IMR-90 (cell line): Measurements from ENCODE around the gene KIF3A. TPM values are rescaled to one million over a fixed set of nuclear protein-coding genes. Genes with fewer than 3 reads are reported as not detected.

ENCODE experiments used
- ATAC-seq: fragments of 200-7000 bp; cut with Tn5 transposase; 2 replicates; pipeline ENCODE4 v1.9.1; 2020; ENCODE audit warnings: low read depth, mild to moderate bottlenecking, moderate library complexity
- BruUV-seq: library from RNA; stranded (reverse); fragments of 400-500 nt; replicated peaks from 2 replicates; lab custom pipeline; 2021; lab: Mats Ljungman, UMichigan
- CTCF ChIA-PET: fragments of 300-600 bp; formaldehyde crosslinking; extraction: SDS; loops from one replicate; lab custom pipeline; 2021; ENCODE audit warnings: antibody characterized with exemption; lab: Yijun Ruan, JAX
- POLR2A ChIA-PET: fragments of 300-600 bp; sonication (Branson Sonifier 250); formaldehyde crosslinking; loops from one replicate; lab custom pipeline; 2022; ENCODE audit warnings: antibody characterized with exemption; ENCODE audit not compliant: unreplicated experiment; lab: Charles Lee
- DNase-seq: peaks from one replicate; pipeline ENCODE4 v3.0.0; 2013
- H2AFZ ChIP-seq: replicated peaks from 2 replicates; pipeline ENCODE3; 2013; ENCODE audit warnings: low read length, mild to moderate bottlenecking; ENCODE audit not compliant: poor library complexity
- H2AK5ac ChIP-seq: 2 replicates; pipeline ENCODE4 v1.6.1; 2013; ENCODE audit warnings: low read depth, low read length, inconsistent platforms
- H2AK9ac ChIP-seq: replicated peaks from 2 replicates; pipeline ENCODE3; 2013; ENCODE audit warnings: mild to moderate bottlenecking, low read depth, low read length, moderate library complexity; ENCODE audit not compliant: poor library complexity
- H2BK120ac ChIP-seq: 2 replicates; pipeline ENCODE4 v1.6.1; 2013; ENCODE audit warnings: low read depth, low read length, inconsistent platforms
- H2BK15ac ChIP-seq: 3 replicates; pipeline ENCODE4 v1.6.1; 2013; ENCODE audit warnings: low read depth, low read length, inconsistent platforms
- H2BK20ac ChIP-seq: 2 replicates; pipeline ENCODE4 v1.6.1; 2013; ENCODE audit warnings: low read depth, mild to moderate bottlenecking, inconsistent platforms, low read length, moderate library complexity
- H2BK5ac ChIP-seq: 2 replicates; pipeline ENCODE4 v1.6.1; 2013; ENCODE audit warnings: mild to moderate bottlenecking, low read depth, low read length, inconsistent platforms; ENCODE audit not compliant: poor library complexity, severe bottlenecking
- H3K14ac ChIP-seq: replicated peaks from 2 replicates; pipeline ENCODE4 v1.6.1; 2013; ENCODE audit warnings: low read depth, low read length, inconsistent platforms
- H3K18ac ChIP-seq: 2 replicates; pipeline ENCODE4 v1.6.1; 2013; ENCODE audit warnings: low read depth, low read length, control low read depth
- H3K23ac ChIP-seq: 2 replicates; pipeline ENCODE4 v1.6.1; 2013; ENCODE audit warnings: low read depth, low read length, inconsistent platforms
- H3K27ac ChIP-seq: 2 replicates; pipeline ENCODE4 v1.5.1; 2013; ENCODE audit warnings: mild to moderate bottlenecking, control low read depth, low read length; ENCODE audit not compliant: insufficient read depth
- H3K27me3 ChIP-seq: 2 replicates; pipeline ENCODE4 v1.6.1; 2013; ENCODE audit warnings: low read length; ENCODE audit not compliant: control insufficient read depth, insufficient read depth
- H3K36me3 ChIP-seq: 2 replicates; pipeline ENCODE4 v1.6.1; 2013; ENCODE audit warnings: low read length, mixed read lengths; ENCODE audit not compliant: control insufficient read depth, insufficient read depth
- H3K4ac ChIP-seq: 2 replicates; pipeline ENCODE4 v1.6.1; 2013; ENCODE audit warnings: low read depth, low read length, inconsistent platforms
- H3K4me1 ChIP-seq: 2 replicates; pipeline ENCODE4 v1.6.1; 2013; ENCODE audit warnings: low read length, mixed read lengths; ENCODE audit not compliant: control insufficient read depth, insufficient read depth
- H3K4me2 ChIP-seq: 2 replicates; pipeline ENCODE4 v1.6.1; 2013; ENCODE audit warnings: low read depth, mild to moderate bottlenecking, control low read depth, low read length, moderate library complexity
- H3K4me3 ChIP-seq: 2 replicates; pipeline ENCODE4 v1.5.1; 2013; ENCODE audit warnings: low read depth, mild to moderate bottlenecking, control low read depth, low read length, moderate library complexity; ENCODE audit not compliant: insufficient read depth
- H3K56ac ChIP-seq: 2 replicates; pipeline ENCODE4 v1.6.1; 2013; ENCODE audit warnings: low read length, inconsistent platforms; ENCODE audit not compliant: insufficient read depth; ENCODE audit errors: extremely low read depth
- H3K79me1 ChIP-seq, 2 experiments: 2 replicates each; pipeline ENCODE4 v1.6.1; 2013; ENCODE audit warnings: low read length in 2 of 2, inconsistent platforms in 1 of 2, low read depth in 1 of 2
- H3K9ac ChIP-seq: 2 replicates; pipeline ENCODE4 v1.6.1; 2013; ENCODE audit warnings: low read depth, low read length, control low read depth
- H3K9me1 ChIP-seq: 2 replicates; pipeline ENCODE4 v1.6.1; 2013; ENCODE audit warnings: low read length, inconsistent platforms; ENCODE audit not compliant: insufficient read depth
- H3K9me3 ChIP-seq: 2 replicates; pipeline ENCODE4 v1.6.1; 2013; ENCODE audit warnings: low read length; ENCODE audit not compliant: control insufficient read depth, insufficient read depth
- H4K20me1 ChIP-seq: 2 replicates; pipeline ENCODE4 v1.6.1; 2013; ENCODE audit warnings: low read length, inconsistent platforms; ENCODE audit not compliant: insufficient read depth
- H4K5ac ChIP-seq: 2 replicates; pipeline ENCODE4 v1.6.1; 2013; ENCODE audit warnings: mild to moderate bottlenecking, low read depth, low read length, control low read depth
- H4K8ac ChIP-seq, 2 experiments: 2 replicates each; pipeline ENCODE4 v1.6.1; 2013; ENCODE audit warnings: low read depth in 2 of 2, low read length in 2 of 2, control low read depth in 1 of 2, inconsistent platforms in 1 of 2
- H4K91ac ChIP-seq: 2 replicates; pipeline ENCODE4 v1.6.1; 2013; ENCODE audit warnings: low read depth, low read length, inconsistent platforms; ENCODE audit not compliant: insufficient read depth
- BHLHE40 ChIP-seq: fragments of 150-350 bp; IDR thresholded peaks from 2 replicates; pipeline ENCODE4 v1.6.1; 2016; ENCODE audit warnings: mild to moderate bottlenecking, low read depth, low read length
- FOS ChIP-seq: fragments of 150-350 bp; IDR thresholded peaks from 2 replicates; pipeline ENCODE4 v1.6.1; 2016; ENCODE audit warnings: low read depth, low read length
- MAFK ChIP-seq: IDR thresholded peaks from 2 replicates; pipeline ENCODE4 v1.6.1; 2012; ENCODE audit warnings: low read depth, low read length, improper control_type of control experiment
- MXI1 ChIP-seq: IDR thresholded peaks from 2 replicates; pipeline ENCODE4 v1.6.1; 2012; ENCODE audit warnings: low read depth, mild to moderate bottlenecking, low read length, moderate library complexity, borderline replicate concordance
- NFE2L2 ChIP-seq: fragments of 150-350 bp; IDR thresholded peaks from 2 replicates; pipeline ENCODE4 v1.6.1; 2016; ENCODE audit warnings: low read depth, mild to moderate bottlenecking, low read length
- POLR2A ChIP-seq: IDR thresholded peaks from 2 replicates; pipeline ENCODE4 v1.6.1; 2012; ENCODE audit warnings: mild to moderate bottlenecking, low read depth, low read length
- RAD21 ChIP-seq: IDR thresholded peaks from 2 replicates; pipeline ENCODE4 v1.6.1; 2012; ENCODE audit warnings: low read length, improper control_type of control experiment
- RCOR1 ChIP-seq: IDR thresholded peaks from 2 replicates; pipeline ENCODE4 v1.6.1; 2012; ENCODE audit warnings: mild to moderate bottlenecking, low read length, improper control_type of control experiment; ENCODE audit not compliant: insufficient replicate concordance
- RFX5 ChIP-seq: IDR thresholded peaks from 2 replicates; pipeline ENCODE4 v1.8.0; 2012; ENCODE audit warnings: low read depth, mild to moderate bottlenecking, low read length, moderate library complexity
- SMC3 ChIP-seq: fragments of 150-350 bp; IDR thresholded peaks from 2 replicates; pipeline ENCODE4 v1.6.1; 2016; ENCODE audit warnings: low read depth, mild to moderate bottlenecking, antibody characterized with exemption, low read length, moderate library complexity
- WGBS, 2 experiments: methylation state at CpG; one replicate each; pipeline versions ENCODE4 v1.1.5 to v1.1.7; 2013; ENCODE audit warnings: missing lambda C conversion rate in 2 of 2; ENCODE audit not compliant: insufficient read length in 1 of 2; ENCODE audit errors: extremely low coverage in 2 of 2; 5-methylcytosine and 5-hydroxymethylcytosine counted together
- dilution Hi-C: fragments of 300-500 bp; cut with HindIII; formaldehyde crosslinking; loops from one replicate; pipeline ENCODE4 v1.14.3; 2018; ENCODE audit warnings: low sequenced_read_pairs; ENCODE audit not compliant: unreplicated experiment
- in situ Hi-C: fragments of 300-500 bp; cut with MboI; formaldehyde crosslinking; loops from 3 replicates; pipeline ENCODE4 v1.14.3; 2019; ENCODE audit warnings: low sequenced_read_pairs, inconsistent platforms, mixed read lengths
- intact Hi-C: fragments of 100-400 bp; cut with micrococcal nuclease; formaldehyde crosslinking; loops from 2 replicates; pipeline ENCODE4 v1.10.0; 2022
- polyA plus RNA-seq, 3 experiments: library from polyadenylated mRNA; depleted of rRNA; stranded (reverse); fragments of >200 nt; gene quantifications; 2 replicates each; pipeline ENCODE4 v1.2.3, GENCODE V29; 2012; ENCODE audit warnings: low replicate concordance in 1 of 3
- total RNA-seq: library from RNA; depleted of rRNA; stranded (reverse); fragments of >200 nt; gene quantifications from 2 replicates; pipeline ENCODE4 v1.2.3, GENCODE V29; 2012
- TF ChIP-seq, protein P1 (sequence below): conservative IDR thresholded peaks from 2 replicates; pipeline ENCODE4 v1.5.1; 2012; ENCODE audit warnings: mild to moderate bottlenecking, low read depth, low read length, improper control_type of control experiment
- TF ChIP-seq, protein P2 (sequence below): fragments of 150-350 bp; IDR thresholded peaks from 2 replicates; pipeline ENCODE4 v1.6.1; 2016; ENCODE audit warnings: low read depth, mild to moderate bottlenecking, low read length, moderate library complexity, borderline replicate concordance
- TF ChIP-seq, protein P3 (sequence below): fragments of 150-350 bp; IDR thresholded peaks from 2 replicates; pipeline ENCODE4 v1.6.1; 2017; ENCODE audit warnings: mild to moderate bottlenecking, antibody characterized with exemption, low read length, low read depth

Gene KIF3A
- total and polyA plus RNA-seq, 2 of the 4 experiments (the other 2 are of a cell fraction) = 4.3 to 4.5 TPM

DNA sequence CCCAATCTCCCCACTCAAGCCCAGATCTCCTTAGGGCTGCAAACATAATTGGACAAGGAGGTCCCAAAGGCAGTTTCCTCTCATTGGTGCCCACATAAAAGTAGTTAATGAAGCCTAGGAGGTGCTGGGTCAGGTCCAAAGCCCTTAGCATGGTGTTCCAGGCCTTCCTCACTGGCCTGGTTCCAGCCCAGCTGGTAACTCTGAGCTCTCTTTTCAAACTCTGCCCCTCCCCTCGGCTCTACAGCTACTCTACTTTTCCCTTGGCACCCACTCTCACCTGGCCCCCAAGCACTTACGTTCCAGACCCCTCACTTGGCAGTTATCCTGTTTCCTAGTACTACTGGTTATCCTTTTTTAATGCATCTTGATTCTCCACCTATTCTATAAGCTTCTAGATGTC is 29.8 kb upstream of the KIF3A start:
- Histone ChIP-seq H3K4me2 (no peak overlapping the region; the same call in 1 of the 2 replicates), H2BK120ac (peak overlapping the region; percentile 76), H3K14ac (peak overlapping the region; percentile 76), H3K56ac (no peak overlapping the region), H3K27ac (no peak overlapping the region; the same call in 1 of the 2 replicates), H3K4me1 (peaks cover 21% of the 10 kb centered on the region), H3K18ac (no peak overlapping the region), H3K27me3 (no peaks in the 10 kb centered on the region), H3K9ac (no peak overlapping the region), H2BK15ac (0 out of 3 replicates have a peak overlapping the region, but pooled peaks have one; percentile 20), H4K91ac (peak overlapping the region; percentile 82; the same call in 1 of the 2 replicates), H4K5ac (no peak overlapping the region; the same call in 1 of the 2 replicates), H3K79me1 (peaks cover 29 to 69% of the 10 kb centered on the region in 2 experiments), H3K36me3 (peaks cover 26% of the 10 kb centered on the region), H2BK20ac (peak overlapping the region; percentile 32; the same call in 1 of the 2 replicates), H2AK9ac (no peak overlapping the region), H2BK5ac (no peak overlapping the region), H4K8ac (peak overlapping the region; percentile 23 to 48; a peak in 2 of 4 replicates), H3K23ac (no peak overlapping the region), H2AFZ (no peak overlapping the region), H2AK5ac (peak overlapping the region; percentile 28; the same call in 1 of the 2 replicates), H3K9me3 (no peaks in the 10 kb centered on the region), H3K9me1 (peaks cover 41% of the 10 kb centered on the region), H3K4ac (peak overlapping the region; percentile 90), H3K4me3 (no peak overlapping the region), H4K20me1 (peaks cover 41% of the 10 kb centered on the region)
- ATAC-seq (no peak), DNase-seq (no peak)
- TF ChIP-seq SMC3 (no peak), MXI1 (no peak), BHLHE40 (no peak), RFX5 (no peak), POLR2A (no peak), RCOR1 (no peak), NFE2L2 (no peak), RAD21 (no peak), MAFK (no peak), FOS (no peak)
- TF ChIP-seq, protein P1, sequence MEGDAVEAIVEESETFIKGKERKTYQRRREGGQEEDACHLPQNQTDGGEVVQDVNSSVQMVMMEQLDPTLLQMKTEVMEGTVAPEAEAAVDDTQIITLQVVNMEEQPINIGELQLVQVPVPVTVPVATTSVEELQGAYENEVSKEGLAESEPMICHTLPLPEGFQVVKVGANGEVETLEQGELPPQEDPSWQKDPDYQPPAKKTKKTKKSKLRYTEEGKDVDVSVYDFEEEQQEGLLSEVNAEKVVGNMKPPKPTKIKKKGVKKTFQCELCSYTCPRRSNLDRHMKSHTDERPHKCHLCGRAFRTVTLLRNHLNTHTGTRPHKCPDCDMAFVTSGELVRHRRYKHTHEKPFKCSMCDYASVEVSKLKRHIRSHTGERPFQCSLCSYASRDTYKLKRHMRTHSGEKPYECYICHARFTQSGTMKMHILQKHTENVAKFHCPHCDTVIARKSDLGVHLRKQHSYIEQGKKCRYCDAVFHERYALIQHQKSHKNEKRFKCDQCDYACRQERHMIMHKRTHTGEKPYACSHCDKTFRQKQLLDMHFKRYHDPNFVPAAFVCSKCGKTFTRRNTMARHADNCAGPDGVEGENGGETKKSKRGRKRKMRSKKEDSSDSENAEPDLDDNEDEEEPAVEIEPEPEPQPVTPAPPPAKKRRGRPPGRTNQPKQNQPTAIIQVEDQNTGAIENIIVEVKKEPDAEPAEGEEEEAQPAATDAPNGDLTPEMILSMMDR = no peak
- TF ChIP-seq, protein P2, sequence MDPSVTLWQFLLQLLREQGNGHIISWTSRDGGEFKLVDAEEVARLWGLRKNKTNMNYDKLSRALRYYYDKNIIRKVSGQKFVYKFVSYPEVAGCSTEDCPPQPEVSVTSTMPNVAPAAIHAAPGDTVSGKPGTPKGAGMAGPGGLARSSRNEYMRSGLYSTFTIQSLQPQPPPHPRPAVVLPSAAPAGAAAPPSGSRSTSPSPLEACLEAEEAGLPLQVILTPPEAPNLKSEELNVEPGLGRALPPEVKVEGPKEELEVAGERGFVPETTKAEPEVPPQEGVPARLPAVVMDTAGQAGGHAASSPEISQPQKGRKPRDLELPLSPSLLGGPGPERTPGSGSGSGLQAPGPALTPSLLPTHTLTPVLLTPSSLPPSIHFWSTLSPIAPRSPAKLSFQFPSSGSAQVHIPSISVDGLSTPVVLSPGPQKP = no peak
- TF ChIP-seq, protein P3, sequence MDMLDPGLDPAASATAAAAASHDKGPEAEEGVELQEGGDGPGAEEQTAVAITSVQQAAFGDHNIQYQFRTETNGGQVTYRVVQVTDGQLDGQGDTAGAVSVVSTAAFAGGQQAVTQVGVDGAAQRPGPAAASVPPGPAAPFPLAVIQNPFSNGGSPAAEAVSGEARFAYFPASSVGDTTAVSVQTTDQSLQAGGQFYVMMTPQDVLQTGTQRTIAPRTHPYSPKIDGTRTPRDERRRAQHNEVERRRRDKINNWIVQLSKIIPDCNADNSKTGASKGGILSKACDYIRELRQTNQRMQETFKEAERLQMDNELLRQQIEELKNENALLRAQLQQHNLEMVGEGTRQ = no peak
- dilution Hi-C loops = no loop called here
- BruUV-seq = no TSS peak
- in situ Hi-C loops = no loop called here
- POLR2A ChIA-PET = interaction anchor here (0.9 kb wide), 1 partner anchor 53 kb away, joined by 5 read pairs; no protein-coding TSS in a partner anchor
- WGBS, 2 experiments = 83% methylated on average over 2 of the region's 2 CpGs; no CpG with 5 or more reads in 1 of the 2 experiments
- intact Hi-C loops = no loop called here
- CTCF ChIA-PET = interaction anchor here (0.7 to 1.3 kb wide), 3 partner anchors 12 to 1020 kb away, joined by 3 to 5 read pairs (median 3); no protein-coding TSS in a partner anchor
